Measurements from ENCODE around the gene MAP3K19. TPM values are rescaled to one million over a fixed set of nuclear protein-coding genes. Genes with fewer than 3 reads are reported as not detected.

Gene MAP3K19
- total RNA-seq, 1 experiment from 2014 or later = not detected

- TF ChIP-seq, protein P1, sequence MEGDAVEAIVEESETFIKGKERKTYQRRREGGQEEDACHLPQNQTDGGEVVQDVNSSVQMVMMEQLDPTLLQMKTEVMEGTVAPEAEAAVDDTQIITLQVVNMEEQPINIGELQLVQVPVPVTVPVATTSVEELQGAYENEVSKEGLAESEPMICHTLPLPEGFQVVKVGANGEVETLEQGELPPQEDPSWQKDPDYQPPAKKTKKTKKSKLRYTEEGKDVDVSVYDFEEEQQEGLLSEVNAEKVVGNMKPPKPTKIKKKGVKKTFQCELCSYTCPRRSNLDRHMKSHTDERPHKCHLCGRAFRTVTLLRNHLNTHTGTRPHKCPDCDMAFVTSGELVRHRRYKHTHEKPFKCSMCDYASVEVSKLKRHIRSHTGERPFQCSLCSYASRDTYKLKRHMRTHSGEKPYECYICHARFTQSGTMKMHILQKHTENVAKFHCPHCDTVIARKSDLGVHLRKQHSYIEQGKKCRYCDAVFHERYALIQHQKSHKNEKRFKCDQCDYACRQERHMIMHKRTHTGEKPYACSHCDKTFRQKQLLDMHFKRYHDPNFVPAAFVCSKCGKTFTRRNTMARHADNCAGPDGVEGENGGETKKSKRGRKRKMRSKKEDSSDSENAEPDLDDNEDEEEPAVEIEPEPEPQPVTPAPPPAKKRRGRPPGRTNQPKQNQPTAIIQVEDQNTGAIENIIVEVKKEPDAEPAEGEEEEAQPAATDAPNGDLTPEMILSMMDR (IDR thresholded peaks at IDR 0.05) = no peak
- TF ChIP-seq, protein P2, sequence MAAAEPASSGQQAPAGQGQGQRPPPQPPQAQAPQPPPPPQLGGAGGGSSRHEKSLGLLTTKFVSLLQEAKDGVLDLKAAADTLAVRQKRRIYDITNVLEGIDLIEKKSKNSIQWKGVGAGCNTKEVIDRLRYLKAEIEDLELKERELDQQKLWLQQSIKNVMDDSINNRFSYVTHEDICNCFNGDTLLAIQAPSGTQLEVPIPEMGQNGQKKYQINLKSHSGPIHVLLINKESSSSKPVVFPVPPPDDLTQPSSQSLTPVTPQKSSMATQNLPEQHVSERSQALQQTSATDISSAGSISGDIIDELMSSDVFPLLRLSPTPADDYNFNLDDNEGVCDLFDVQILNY (CRISPR knock-in tag; IDR thresholded peaks at IDR 0.05) = no peak
- TF ChIP-seq SP1 (CRISPR knock-in tag; conservative IDR thresholded peaks at IDR 0.05) (no peak), GRHL2 (CRISPR knock-in tag; IDR thresholded peaks at IDR 0.05; ENCODE audit: insufficient replicate concordance, severe bottlenecking) (no peak), ETV6 (CRISPR knock-in tag; IDR thresholded peaks at IDR 0.05) (no peak), CDX4 (CRISPR knock-in tag; IDR thresholded peaks at IDR 0.05; ENCODE audit: borderline replicate concordance) (no peak), NR1H2 (CRISPR knock-in tag; IDR thresholded peaks at IDR 0.05) (no peak), TP53 (CRISPR knock-in tag; IDR thresholded peaks at IDR 0.05) (no peak), ZNF219 (CRISPR knock-in tag; IDR thresholded peaks at IDR 0.05; ENCODE audit: borderline replicate concordance) (no peak), ZNF263 (CRISPR knock-in tag; IDR thresholded peaks at IDR 0.05; ENCODE audit: low read depth) (no peak), PRRX2 (CRISPR knock-in tag; IDR thresholded peaks at IDR 0.05) (no peak)
- TF ChIP-seq, protein P3, sequence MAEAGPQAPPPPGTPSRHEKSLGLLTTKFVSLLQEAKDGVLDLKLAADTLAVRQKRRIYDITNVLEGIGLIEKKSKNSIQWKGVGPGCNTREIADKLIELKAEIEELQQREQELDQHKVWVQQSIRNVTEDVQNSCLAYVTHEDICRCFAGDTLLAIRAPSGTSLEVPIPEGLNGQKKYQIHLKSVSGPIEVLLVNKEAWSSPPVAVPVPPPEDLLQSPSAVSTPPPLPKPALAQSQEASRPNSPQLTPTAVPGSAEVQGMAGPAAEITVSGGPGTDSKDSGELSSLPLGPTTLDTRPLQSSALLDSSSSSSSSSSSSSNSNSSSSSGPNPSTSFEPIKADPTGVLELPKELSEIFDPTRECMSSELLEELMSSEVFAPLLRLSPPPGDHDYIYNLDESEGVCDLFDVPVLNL (CRISPR knock-in tag; IDR thresholded peaks at IDR 0.05; ENCODE audit: borderline replicate concordance, low read depth) = no peak
These were observed 91.5 kb downstream of the MAP3K19 start (continued) for GRCh38 chr2:134955744-134956143.

- ChIA-PET CTCF (interaction anchor here (1.0 kb wide), 1 partner anchor 35 kb away, joined by 3 read pairs; no protein-coding TSS in a partner anchor), POLR2A (no interaction called here)
- Mint-ChIP-seq H3K9me3 (no peaks in the 10 kb centered on the region), H3K27me3 (ENCODE audit: low read depth) (no peaks in the 10 kb centered on the region), H3K4me3 (no peak overlapping the region), H3K27ac (no peak overlapping the region), H3K4me1 (no peaks in the 10 kb centered on the region), H3K36me3 (peaks cover 55% of the 10 kb centered on the region)
- no peak for DNase-seq (ENCODE audit: low spot score)
- TF ChIP-seq E2F1 (CRISPR knock-in tag; IDR thresholded peaks at IDR 0.05) (no peak), ZNF396 (CRISPR knock-in tag; IDR thresholded peaks at IDR 0.05; ENCODE audit: borderline replicate concordance) (no peak), ZNF263 (CRISPR knock-in tag; IDR thresholded peaks at IDR 0.05; ENCODE audit: low read depth) (no peak), NR2C2 (CRISPR knock-in tag; IDR thresholded peaks at IDR 0.05) (no peak), CDX4 (CRISPR knock-in tag; IDR thresholded peaks at IDR 0.05; ENCODE audit: borderline replicate concordance) (no peak), SMAD3 (CRISPR knock-in tag; IDR thresholded peaks at IDR 0.05; ENCODE audit: borderline replicate concordance) (no peak), TCF7 (CRISPR knock-in tag; IDR thresholded peaks at IDR 0.05; ENCODE audit: low read depth) (no peak), STAT6 (CRISPR knock-in tag; conservative IDR thresholded peaks at IDR 0.05; ENCODE audit: low read depth) (no peak)
- TF ChIP-seq, protein P4, sequence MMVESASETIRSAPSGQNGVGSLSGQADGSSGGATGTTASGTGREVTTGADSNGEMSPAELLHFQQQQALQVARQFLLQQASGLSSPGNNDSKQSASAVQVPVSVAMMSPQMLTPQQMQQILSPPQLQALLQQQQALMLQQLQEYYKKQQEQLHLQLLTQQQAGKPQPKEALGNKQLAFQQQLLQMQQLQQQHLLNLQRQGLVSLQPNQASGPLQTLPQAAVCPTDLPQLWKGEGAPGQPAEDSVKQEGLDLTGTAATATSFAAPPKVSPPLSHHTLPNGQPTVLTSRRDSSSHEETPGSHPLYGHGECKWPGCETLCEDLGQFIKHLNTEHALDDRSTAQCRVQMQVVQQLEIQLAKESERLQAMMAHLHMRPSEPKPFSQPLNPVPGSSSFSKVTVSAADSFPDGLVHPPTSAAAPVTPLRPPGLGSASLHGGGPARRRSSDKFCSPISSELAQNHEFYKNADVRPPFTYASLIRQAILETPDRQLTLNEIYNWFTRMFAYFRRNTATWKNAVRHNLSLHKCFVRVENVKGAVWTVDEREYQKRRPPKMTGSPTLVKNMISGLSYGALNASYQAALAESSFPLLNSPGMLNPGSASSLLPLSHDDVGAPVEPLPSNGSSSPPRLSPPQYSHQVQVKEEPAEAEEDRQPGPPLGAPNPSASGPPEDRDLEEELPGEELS (CRISPR knock-in tag; IDR thresholded peaks at IDR 0.05) = no peak
- ATAC-seq = no peak
These were observed 93.2 kb downstream of the MAP3K19 start for GRCh38 chr2:134954065-134954464.

Measured in WTC11 (cell line).